ENCODE data around the gene KIF5C. TPM values are rescaled to one million over a fixed set of nuclear protein-coding genes. Genes with fewer than 3 reads are reported as not detected.

The KIF5C gene
- total RNA-seq, 1 donor from 2014 or later, result 24.3 TPM

GRCh38 chr2:149062531-149062930 is 187.5 kb downstream of the KIF5C start:
- peaks cover 24% of the 10 kb centered on the region for H3K4me1 Mint-ChIP-seq (ENCODE audit: low read depth, unreplicated experiment)
- no peak for DNase-seq (ENCODE audit: low read depth)

GRCh38 chr2:149063177-149063576 is 188.2 kb downstream of the KIF5C start:
- FAIRE-seq (no peak), DNase-seq (ENCODE audit: low read depth) (no peak)
- no peaks in the 10 kb centered on the region for H3K27me3 ChIP-seq (ENCODE audit: insufficient read depth, low read length)
- Mint-ChIP-seq H3K27ac (ENCODE audit: unreplicated experiment) (no peak overlapping the region), H3K36me3 (ENCODE audit: low read depth, unreplicated experiment) (no peaks in the 10 kb centered on the region), H3K4me3 (ENCODE audit: unreplicated experiment) (no peak overlapping the region), H3K9me3 (ENCODE audit: unreplicated experiment) (no peaks in the 10 kb centered on the region), H3K27me3 (ENCODE audit: low read depth, unreplicated experiment) (no peaks in the 10 kb centered on the region), H3K4me1 (ENCODE audit: low read depth, unreplicated experiment) (peaks cover 26% of the 10 kb centered on the region)
- H3K9ac ChIP-seq (ENCODE audit: low read length), result no peak overlapping the region
- no peaks in the 10 kb centered on the region for H3K79me2 ChIP-seq (ENCODE audit: insufficient read depth, low read length)
- no peaks in the 10 kb centered on the region for H4K20me1 ChIP-seq (ENCODE audit: insufficient read depth, low read length)
- no peaks in the 10 kb centered on the region for H3K4me1 ChIP-seq (ENCODE audit: insufficient read depth, low read length)
- H3K36me3 ChIP-seq (ENCODE audit: insufficient read depth, low read length), result no peaks in the 10 kb centered on the region
- H3K4me2 ChIP-seq (ENCODE audit: low read length), result no peak overlapping the region
- H3K27ac ChIP-seq (ENCODE audit: low read depth, low read length), result no peak overlapping the region
- no peak for TF ChIP-seq CTCF (IDR thresholded peaks at IDR 0.05; ENCODE audit: insufficient read depth, low read depth, low read length)
- TF ChIP-seq EZH2 (IDR thresholded peaks at IDR 0.05; ENCODE audit: insufficient read depth, low read length), result no peak
- no peak overlapping the region for H3K4me3 ChIP-seq (ENCODE audit: insufficient read depth, low read depth, low read length)
- no peaks in the 10 kb centered on the region for H3K9me3 ChIP-seq (ENCODE audit: insufficient read depth, low read depth, low read length)
- H2AFZ ChIP-seq (ENCODE audit: low read depth, low read length), result no peak overlapping the region

More at GRCh38 chr2:149062531-149062930, 187.5 kb downstream of the KIF5C start:
- no peak overlapping the region for H3K27ac ChIP-seq (ENCODE audit: low read depth, low read length)
- H3K9ac ChIP-seq (ENCODE audit: low read length), result no peak overlapping the region
- H3K9me3 ChIP-seq (ENCODE audit: insufficient read depth, low read depth, low read length), result no peaks in the 10 kb centered on the region
- no peak for FAIRE-seq
- Mint-ChIP-seq H3K27me3 (ENCODE audit: low read depth, unreplicated experiment) (no peaks in the 10 kb centered on the region), H3K9me3 (ENCODE audit: unreplicated experiment) (no peaks in the 10 kb centered on the region), H3K36me3 (ENCODE audit: low read depth, unreplicated experiment) (no peaks in the 10 kb centered on the region), H3K4me3 (ENCODE audit: unreplicated experiment) (no peak overlapping the region), H3K27ac (ENCODE audit: unreplicated experiment) (no peak overlapping the region)
- H3K4me1 ChIP-seq (ENCODE audit: insufficient read depth, low read length), result no peaks in the 10 kb centered on the region
- no peaks in the 10 kb centered on the region for H3K27me3 ChIP-seq (ENCODE audit: insufficient read depth, low read length)
- H3K79me2 ChIP-seq (ENCODE audit: insufficient read depth, low read length), result no peaks in the 10 kb centered on the region
- H2AFZ ChIP-seq (ENCODE audit: low read depth, low read length), result no peak overlapping the region
- TF ChIP-seq EZH2 (IDR thresholded peaks at IDR 0.05; ENCODE audit: insufficient read depth, low read length) (no peak), CTCF (IDR thresholded peaks at IDR 0.05; ENCODE audit: insufficient read depth, low read depth, low read length) (no peak)
- no peak overlapping the region for H3K4me2 ChIP-seq (ENCODE audit: low read length)
- no peaks in the 10 kb centered on the region for H4K20me1 ChIP-seq (ENCODE audit: insufficient read depth, low read length)
- no peak overlapping the region for H3K4me3 ChIP-seq (ENCODE audit: insufficient read depth, low read depth, low read length)
- no peaks in the 10 kb centered on the region for H3K36me3 ChIP-seq (ENCODE audit: insufficient read depth, low read length)

DNA sequence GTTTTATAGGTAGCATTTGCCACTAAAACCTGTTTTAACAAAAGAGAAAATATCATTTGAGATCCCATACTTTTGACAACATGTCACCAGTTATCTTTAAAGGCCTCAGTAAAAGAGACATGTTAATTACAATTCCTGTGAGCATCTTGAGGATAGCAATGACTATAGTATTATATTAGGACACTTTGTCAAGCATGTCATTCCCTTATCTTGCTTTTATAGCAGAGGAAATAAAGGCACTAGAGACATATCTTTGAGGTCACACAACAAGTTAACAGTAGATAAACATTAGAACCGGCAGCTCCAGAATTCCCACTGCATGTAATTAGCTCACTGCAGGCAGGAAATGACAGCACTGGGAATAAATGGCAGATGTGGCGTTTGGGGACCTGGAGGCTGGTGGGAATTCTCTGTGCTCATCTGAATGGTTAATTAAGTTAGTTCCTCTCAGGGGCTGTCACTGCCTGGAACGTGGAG is 189.4 kb downstream of the KIF5C start:
- DNase-seq (ENCODE audit: low read depth), result no peak
- Histone ChIP-seq H3K27me3 (ENCODE audit: insufficient read depth, low read length) (no peaks in the 10 kb centered on the region), H2AFZ (ENCODE audit: low read depth, low read length) (no peak overlapping the region), H3K9me3 (ENCODE audit: insufficient read depth, low read depth, low read length) (no peaks in the 10 kb centered on the region), H3K4me1 (ENCODE audit: insufficient read depth, low read length) (peaks cover 8% of the 10 kb centered on the region), H3K9ac (ENCODE audit: low read length) (no peak overlapping the region), H3K79me2 (ENCODE audit: insufficient read depth, low read length) (no peaks in the 10 kb centered on the region), H3K4me2 (ENCODE audit: low read length) (no peak overlapping the region), H3K36me3 (ENCODE audit: insufficient read depth, low read length) (no peaks in the 10 kb centered on the region), H3K27ac (ENCODE audit: low read depth, low read length) (no peak overlapping the region), H3K4me3 (ENCODE audit: insufficient read depth, low read depth, low read length) (no peak overlapping the region), H4K20me1 (ENCODE audit: insufficient read depth, low read length) (no peaks in the 10 kb centered on the region)
- Mint-ChIP-seq H3K4me3 (ENCODE audit: unreplicated experiment) (no peak overlapping the region), H3K4me1 (ENCODE audit: low read depth, unreplicated experiment) (peaks cover 36% of the 10 kb centered on the region), H3K27ac (ENCODE audit: unreplicated experiment) (no peak overlapping the region), H3K36me3 (ENCODE audit: low read depth, unreplicated experiment) (no peaks in the 10 kb centered on the region), H3K9me3 (ENCODE audit: unreplicated experiment) (no peaks in the 10 kb centered on the region), H3K27me3 (ENCODE audit: low read depth, unreplicated experiment) (no peaks in the 10 kb centered on the region)
- no peak for FAIRE-seq
- TF ChIP-seq EZH2 (IDR thresholded peaks at IDR 0.05; ENCODE audit: insufficient read depth, low read length) (no peak), CTCF (IDR thresholded peaks at IDR 0.05; ENCODE audit: insufficient read depth, low read depth, low read length) (no peak)

Data from astrocyte (in vitro differentiated cells and primary cell).